Natural killer cell (primary cell): ENCODE results near the gene CTDSP2. TPM values are rescaled to one million over a fixed set of nuclear protein-coding genes. Genes with fewer than 3 reads are reported as not detected.

Experiments
- ATAC-seq, 3 donors: fragments of 150-1000 bp in 2 of 3; fragments of 200-7000 bp in 1 of 3; cut with Tn5 transposase; 1 replicate in 1 of 3; 2 replicates in 2 of 3; pipeline ENCODE4 v1.10.0; 2021; ENCODE audit warnings: mild to moderate bottlenecking in 2 of 3, moderate library complexity in 2 of 3
- DNase-seq, 2 donors: peaks; one replicate each; pipeline versions ENCODE4 v3.0.0 to v3.0.0-alpha.2; 2013 to 2021; ENCODE audit warnings: mixed read lengths in 1 of 2
- H3K27ac ChIP-seq: one replicate; pipeline ENCODE4 v1.5.1; 2013; ENCODE audit warnings: mild to moderate bottlenecking, low read length
- H3K27me3 ChIP-seq: one replicate; pipeline ENCODE4 v1.6.1; 2013; ENCODE audit warnings: low read length; ENCODE audit not compliant: control insufficient read depth, insufficient read depth
- H3K36me3 ChIP-seq: one replicate; pipeline ENCODE4 v1.6.1; 2013; ENCODE audit warnings: low read length; ENCODE audit not compliant: control insufficient read depth, insufficient read depth
- H3K4me1 ChIP-seq: one replicate; pipeline ENCODE4 v1.6.1; 2013; ENCODE audit warnings: low read length; ENCODE audit not compliant: control insufficient read depth, insufficient read depth
- H3K4me3 ChIP-seq: one replicate; pipeline ENCODE4 v1.5.1; 2013; ENCODE audit warnings: low read length
- H3K9me3 ChIP-seq: one replicate; pipeline ENCODE4 v1.6.1; 2013; ENCODE audit warnings: low read length; ENCODE audit not compliant: control insufficient read depth, insufficient read depth
- H3K27ac Mint-ChIP-seq, 2 donors: one replicate each; pipeline ENCODE4 v1.8.0; 2022; ENCODE audit warnings: mild to moderate bottlenecking in 2 of 2, mixed read lengths in 2 of 2, moderate library complexity in 1 of 2
- H3K27me3 Mint-ChIP-seq, 2 donors: one replicate each; pipeline ENCODE4 v1.8.0; 2022; ENCODE audit warnings: low read depth in 2 of 2, mixed read lengths in 2 of 2
- H3K36me3 Mint-ChIP-seq: one replicate; pipeline ENCODE4 v1.8.0; 2022; ENCODE audit warnings: mixed read lengths
- H3K4me1 Mint-ChIP-seq, 2 donors: one replicate each; pipeline ENCODE4 v1.8.0; 2022; ENCODE audit warnings: mixed read lengths in 2 of 2
- H3K4me3 Mint-ChIP-seq: one replicate; pipeline ENCODE4 v1.8.0; 2022; ENCODE audit warnings: mild to moderate bottlenecking, moderate library complexity, mixed read lengths
- H3K9me3 Mint-ChIP-seq, 2 donors: one replicate each; pipeline ENCODE4 v1.8.0; 2022; ENCODE audit warnings: mixed read lengths in 2 of 2
- CTCF ChIP-seq: fragments of 200-600 bp; IDR thresholded peaks from one replicate; pipeline ENCODE4 v1.8.0; 2022; ENCODE audit warnings: antibody characterized with exemption
- WGBS: methylation state at CpG from one replicate; pipeline ENCODE4 v1.1.7; 2013; ENCODE audit warnings: missing lambda C conversion rate; ENCODE audit not compliant: insufficient coverage; 5-methylcytosine and 5-hydroxymethylcytosine counted together
- intact Hi-C: fragments of 100-400 bp; cut with micrococcal nuclease; formaldehyde crosslinking; loops from one replicate; pipeline ENCODE4 v1.14.2; 2022
- total RNA-seq, 4 donors: library from RNA; stranded (reverse); fragments of 120-200 nt in 1 of 4; gene quantifications; one replicate each; pipeline versions ENCODE4 v1.2.3 to v1.2.4, GENCODE V29; 2013 to 2022

Gene CTDSP2
- total RNA-seq, 3 donors from 2014 or later (not counting 1 experiment from before 2014, with no cell fraction given), result 93.8 to 135 (median 123) TPM

- H3K27ac ChIP-seq, result no peak overlapping the region
- H3K27ac Mint-ChIP-seq, result no peak overlapping the region
- H3K4me3 Mint-ChIP-seq, result no peak overlapping the region
Measured at GRCh38 chr12:57894399-57895292, 48.1 kb upstream of the CTDSP2 start.

GRCh38 chr12:57893431-57894353, 47.2 kb upstream of the CTDSP2 start:
- 66% methylated on average over 13 of the region's 13 CpGs for whole genome bisulfite sequencing
- Histone ChIP-seq H3K9me3 (no peaks in the 10 kb centered on the region), H3K4me1 (peaks cover 27% of the 10 kb centered on the region), H3K4me3 (no peak overlapping the region), H3K36me3 (no peaks in the 10 kb centered on the region), H3K27me3 (peaks cover 6% of the 10 kb centered on the region), H3K27ac (no peak overlapping the region)
- Mint-ChIP-seq H3K27me3 (peaks cover 23 to 35% of the 10 kb centered on the region in 2 donors), H3K4me1 (peaks cover 20 to 22% of the 10 kb centered on the region in 2 donors), H3K9me3 (no peaks in the 10 kb centered on the region), H3K36me3 (no peaks in the 10 kb centered on the region), H3K4me3 (no peak overlapping the region), H3K27ac (no peak overlapping the region)
- ATAC-seq (no peak), DNase-seq (no peak)
- intact Hi-C loops, result no loop called here
- TF ChIP-seq CTCF, result no peak

More at GRCh38 chr12:57894399-57895292, 48.1 kb upstream of the CTDSP2 start:
- ATAC-seq (no peak), DNase-seq (peak in 1 of 2 donors; percentile 14)
- Histone ChIP-seq H3K4me3 (no peak overlapping the region), H3K9me3 (no peaks in the 10 kb centered on the region), H3K4me1 (peaks cover 32% of the 10 kb centered on the region), H3K36me3 (no peaks in the 10 kb centered on the region), H3K27me3 (peaks cover 6% of the 10 kb centered on the region)
- H3K36me3 Mint-ChIP-seq, result no peaks in the 10 kb centered on the region
- peaks cover 30% of the 10 kb centered on the region in 2 donors for H3K4me1 Mint-ChIP-seq
- H3K9me3 Mint-ChIP-seq, result no peaks in the 10 kb centered on the region
- intact Hi-C loops, result no loop called here
- peaks cover 23 to 34% of the 10 kb centered on the region in 2 donors for H3K27me3 Mint-ChIP-seq
- TF ChIP-seq CTCF, result no peak
- 94% methylated on average over 6 of the region's 6 CpGs for WGBS

GRCh38 chr12:57892232-57892972, 45.9 kb upstream of the CTDSP2 start:
- no peak overlapping the region for H3K4me3 Mint-ChIP-seq
- no peak overlapping the region for H3K27ac Mint-ChIP-seq
- Histone ChIP-seq H3K9me3 (no peaks in the 10 kb centered on the region), H3K4me3 (no peak overlapping the region), H3K27me3 (peaks cover 6% of the 10 kb centered on the region), H3K4me1 (peaks cover 18% of the 10 kb centered on the region), H3K27ac (no peak overlapping the region), H3K36me3 (no peaks in the 10 kb centered on the region)
- intact Hi-C loops, result no loop called here
- 76% methylated on average over 8 of the region's 9 CpGs for WGBS
- DNase-seq, result no peak
- peaks cover 8 to 10% of the 10 kb centered on the region in 2 donors for H3K4me1 Mint-ChIP-seq
- no peaks in the 10 kb centered on the region for H3K36me3 Mint-ChIP-seq
- peaks cover 21 to 29% of the 10 kb centered on the region in 2 donors for H3K27me3 Mint-ChIP-seq
- no peak for TF ChIP-seq CTCF
- no peak for ATAC-seq
- H3K9me3 Mint-ChIP-seq, result no peaks in the 10 kb centered on the region
